GM13977 (cell line): ENCODE data around the gene GLI1.

Source experiments
- DNase-seq: peaks from one replicate; pipeline ENCODE4 v3.0.0; 2012; ENCODE audit warnings: low spot score
- CTCF ChIP-seq: IDR thresholded peaks from 2 replicates; pipeline ENCODE4 v1.5.1; 2012; ENCODE audit warnings: mild to moderate bottlenecking, control low read depth; ENCODE audit not compliant: insufficient read depth; ENCODE audit errors: extremely low read depth, missing control alignments
- in situ Hi-C: fragments of 300-500 bp; cut with MboI; formaldehyde crosslinking; loops from one replicate; pipeline ENCODE4 v1.12.0; 2022; ENCODE audit warnings: low sequenced_read_pairs, low pct_unique_long_range_greater_than_20kb, mixed read lengths, inconsistent platforms; ENCODE audit not compliant: unreplicated experiment

The GLI1 gene

GRCh38 chr12:57455374-57456144 lies 4.0 kb upstream of the GLI1 start:
- TF ChIP-seq CTCF, result no peak
- no peak for DNase-seq
- in situ Hi-C loops, result loop anchor here (10.0 kb wide), 2 partner anchors 151 to 191 kb away; no protein-coding TSS in a partner anchor

- in situ Hi-C loops, result loop anchor here (10.0 kb wide), 2 partner anchors 151 to 191 kb away; no protein-coding TSS in a partner anchor
- DNase-seq, result peak; percentile 50
- peak; percentile 66 for TF ChIP-seq CTCF
These were observed 3.4 kb upstream of the GLI1 start for GRCh38 chr12:57456145-57456700.

GRCh38 chr12:57456737-57457490 lies 2.7 kb upstream of the GLI1 start:
- in situ Hi-C loops, result loop anchor here (10.0 kb wide), 2 partner anchors 152 to 192 kb away; no protein-coding TSS in a partner anchor
- TF ChIP-seq CTCF, result no peak
- no peak for DNase-seq

GRCh38 chr12:57458665-57459054 lies 925 bp upstream of the GLI1 start:
- in situ Hi-C loops, result loop anchor here (10.0 kb wide), 2 partner anchors 154 to 194 kb away; no protein-coding TSS in a partner anchor
- DNase-seq, result no peak
- no peak for TF ChIP-seq CTCF

- in situ Hi-C loops, result loop anchor here (10.0 kb wide), 2 partner anchors 154 to 194 kb away; no protein-coding TSS in a partner anchor
These were observed 383 bp upstream of the GLI1 start for GRCh38 chr12:57459055-57459749.

More at GRCh38 chr12:57459055-57459749, 383 bp upstream of the GLI1 start:
- TF ChIP-seq CTCF, result peak; percentile 90
- peak; percentile 88 for DNase-seq
